Stimulated activated CD8-positive, alpha-beta memory T cell treated with anti-CD3 and anti-CD28 coated beads, Interleukin-7, amount 100 ng/mL, for 48 hours (primary cell): ENCODE results near the gene C1orf21.
A peak's percentile ranks its signal among the peaks of the same experiment; 100 is the strongest.

Source experiments
- DNase-seq, 2 donors: peaks; one replicate each; pipeline ENCODE4 v3.0.0-alpha.2; 2020; ENCODE audit warnings: low read depth in 1 of 2; ENCODE audit errors: extremely low read depth in 1 of 2

Gene C1orf21

DNA sequence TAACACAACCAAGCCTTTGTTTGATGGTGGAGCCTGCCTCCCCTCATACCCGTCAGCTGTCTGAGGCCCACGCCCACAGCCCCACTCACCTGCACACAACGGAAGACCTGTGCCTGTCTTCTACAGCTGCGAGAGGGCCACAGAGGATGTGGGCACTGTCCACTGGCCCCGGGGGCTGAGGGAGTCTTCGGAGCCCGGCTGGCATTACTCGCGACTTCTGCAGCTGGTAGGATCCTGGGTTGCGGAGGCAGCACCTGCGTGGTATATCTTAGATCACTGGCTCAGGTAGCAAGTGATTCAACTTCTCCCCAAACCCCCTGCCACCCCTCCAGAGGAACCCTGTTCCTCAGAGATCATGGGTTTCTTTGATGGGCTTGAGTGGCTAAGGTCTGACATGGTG, 257.9 kb downstream of the C1orf21 start:
- DNase-seq, result no peak

DNA sequence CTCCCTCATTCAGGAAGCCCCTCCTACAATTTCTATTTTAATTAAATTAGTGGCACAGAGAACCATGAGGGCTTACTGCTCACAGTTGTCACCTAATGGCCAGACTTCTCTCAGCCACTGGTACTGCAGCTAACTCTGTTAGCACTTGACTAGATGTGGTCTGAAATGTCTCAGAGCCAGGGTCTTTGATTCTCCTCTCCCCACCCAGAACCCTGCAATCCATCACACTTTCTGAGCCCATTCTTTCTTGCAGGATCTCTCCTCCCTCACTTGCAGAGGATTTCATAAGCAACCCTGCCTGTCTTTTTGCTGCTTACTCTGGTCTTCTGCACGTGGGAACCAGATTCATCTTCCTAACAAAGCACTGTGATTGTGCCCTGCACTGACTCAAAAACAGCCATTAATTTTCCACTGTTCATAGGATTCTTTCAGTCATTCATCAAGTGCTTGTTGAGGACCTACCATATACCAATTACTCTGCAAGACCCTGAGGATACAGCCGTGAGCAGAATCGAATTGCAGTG, 259.4 kb downstream of the C1orf21 start:
- no peak for DNase-seq

- no peak for DNase-seq
Observed at GRCh38 chr1:184646824-184647223, 260.0 kb downstream of the C1orf21 start.

GRCh38 chr1:184647471-184647870, 260.6 kb downstream of the C1orf21 start:
- no peak for DNase-seq

DNA sequence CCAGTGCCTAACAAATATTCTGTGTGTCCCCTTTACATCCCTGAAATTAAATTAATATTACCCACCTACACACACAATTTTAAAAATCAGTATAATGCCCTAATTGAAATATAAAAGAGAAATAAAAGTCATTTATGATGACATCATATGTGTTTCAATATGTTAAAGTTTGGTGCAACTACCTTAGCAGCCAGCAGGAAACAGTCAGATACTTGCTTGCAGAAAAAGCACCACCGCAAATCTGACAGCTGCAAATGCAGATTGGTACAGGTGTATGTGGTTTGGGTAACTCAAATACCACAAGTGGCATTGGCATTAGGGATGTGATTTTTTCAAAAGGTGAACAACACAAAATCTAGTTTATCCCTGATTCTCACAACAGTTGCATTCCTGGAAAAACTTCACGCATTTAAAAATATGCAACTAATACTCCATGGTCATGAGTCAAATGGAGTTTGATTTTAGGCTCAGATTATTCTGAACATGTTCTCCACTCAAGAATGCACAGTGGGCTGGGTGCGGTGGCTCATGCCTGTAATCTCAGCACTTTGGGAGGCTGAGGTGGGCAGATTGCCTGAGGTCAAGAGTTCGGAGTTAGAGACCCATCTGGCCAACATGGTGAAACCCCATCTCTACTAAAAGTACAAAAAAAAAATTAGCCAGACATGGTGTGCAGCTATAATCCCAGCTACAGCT, 261.5 kb downstream of the C1orf21 start:
- no peak for DNase-seq

DNA sequence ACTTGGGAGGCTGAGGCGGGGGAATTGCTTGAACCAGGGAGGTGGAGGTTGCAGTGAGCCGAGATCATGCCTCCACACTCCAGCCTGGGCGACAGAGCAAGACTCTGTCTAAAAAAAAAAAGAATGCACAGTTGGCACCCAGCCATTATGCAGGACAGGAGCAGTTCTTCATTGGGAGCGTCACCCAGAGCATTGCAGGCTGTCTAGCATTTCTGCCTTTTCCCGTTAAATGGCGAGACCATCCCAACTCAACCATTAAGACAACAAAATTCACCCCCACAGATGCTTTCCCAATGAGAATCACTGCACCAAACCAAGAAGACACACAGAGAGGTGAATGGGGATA, 262.0 kb downstream of the C1orf21 start:
- no peak for DNase-seq

GRCh38 chr1:184649451-184649888, 262.6 kb downstream of the C1orf21 start:
- no peak for DNase-seq

DNA sequence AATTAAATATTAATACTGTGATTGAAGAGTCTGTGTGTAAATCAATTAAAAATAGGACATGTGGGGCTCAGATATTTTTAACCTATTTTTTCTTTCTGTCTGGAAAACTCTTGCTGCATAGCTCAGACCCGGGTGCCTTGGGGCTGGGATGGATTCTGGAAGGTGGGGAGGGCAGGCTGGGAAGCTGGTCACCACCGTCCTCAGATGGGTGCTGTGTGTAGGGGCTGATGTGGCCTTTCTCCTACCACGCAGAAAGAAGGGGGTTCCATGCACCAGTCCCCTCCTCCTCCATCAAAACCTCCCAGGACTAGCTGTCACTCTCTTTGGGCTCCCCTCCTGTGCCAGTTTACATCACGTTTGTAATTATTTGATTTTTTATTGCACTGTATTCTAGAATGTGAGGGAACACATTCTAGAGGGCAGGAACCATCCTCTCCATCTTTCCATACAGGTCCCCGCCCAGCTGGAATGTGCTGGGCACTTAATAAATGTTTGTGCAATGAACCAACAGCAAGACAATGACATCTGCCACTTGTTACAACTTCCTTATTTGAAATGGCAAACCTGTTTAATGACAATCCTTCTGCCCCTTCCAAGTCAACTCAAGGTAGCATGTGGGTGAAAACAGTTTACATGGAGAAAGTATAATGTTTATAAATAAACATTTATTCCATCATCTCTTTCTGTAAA, 263.5 kb downstream of the C1orf21 start:
- no peak for DNase-seq

GRCh38 chr1:184655185-184655584, 268.4 kb downstream of the C1orf21 start:
- no peak for DNase-seq

DNA sequence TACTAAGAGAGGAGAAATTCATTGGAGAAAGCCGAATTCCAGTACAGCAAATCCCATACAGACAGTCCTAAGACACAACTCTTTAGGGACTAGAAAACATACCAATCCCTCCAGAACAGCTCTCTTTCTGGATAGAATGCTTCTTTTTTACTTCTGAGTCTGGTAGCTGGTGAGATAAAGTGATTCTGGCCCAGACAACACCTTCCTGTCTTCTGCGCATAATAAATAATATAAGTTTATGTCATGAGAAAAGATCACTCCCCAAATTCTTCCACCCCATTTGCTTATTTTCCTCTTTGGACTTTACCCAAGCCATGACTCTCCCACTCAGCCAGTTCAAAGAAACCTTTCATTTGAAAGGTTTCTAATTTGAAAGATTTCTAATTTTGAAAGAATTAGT, 269.4 kb downstream of the C1orf21 start:
- DNase-seq, result no peak

GRCh38 chr1:184658055-184658454, 271.2 kb downstream of the C1orf21 start:
- DNase-seq, result no peak

GRCh38 chr1:184660462-184661191, 273.8 kb downstream of the C1orf21 start:
- DNase-seq, result no peak

DNA sequence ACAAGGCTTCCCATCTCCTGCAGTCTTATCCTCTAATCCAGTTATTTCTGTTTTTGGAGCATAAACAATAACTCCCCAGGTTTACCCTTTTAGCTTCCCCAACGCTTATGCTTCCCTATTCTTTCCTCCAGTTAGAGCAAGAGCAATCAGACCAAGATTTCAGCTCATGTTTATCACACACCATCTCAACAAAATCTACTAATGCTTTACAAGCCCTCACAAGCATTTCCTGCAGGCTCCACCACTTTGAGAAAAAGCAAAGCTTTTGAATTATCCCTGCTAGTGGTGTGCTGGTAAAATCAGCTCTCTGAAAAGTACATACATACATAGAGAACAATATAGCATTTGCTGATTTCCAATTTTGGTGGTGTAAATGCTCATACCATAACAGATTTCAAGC, 275.0 kb downstream of the C1orf21 start:
- no peak for DNase-seq

- DNase-seq, result peak; percentile 9 to 28
Observed at GRCh38 chr1:184664042-184664660, 277.3 kb downstream of the C1orf21 start.

- no peak for DNase-seq
Observed at GRCh38 chr1:184664661-184665060, 277.8 kb downstream of the C1orf21 start.

GRCh38 chr1:184665360-184665759, 278.5 kb downstream of the C1orf21 start:
- no peak for DNase-seq

GRCh38 chr1:184669391-184669790, 282.6 kb downstream of the C1orf21 start:
- DNase-seq, result no peak

GRCh38 chr1:184672013-184672726, 285.3 kb downstream of the C1orf21 start:
- no peak for DNase-seq

GRCh38 chr1:184673305-184673704, 286.5 kb downstream of the C1orf21 start:
- DNase-seq, result no peak

GRCh38 chr1:184677344-184677743, 290.5 kb downstream of the C1orf21 start:
- DNase-seq, result no peak
